OCI-M2 (cell line): ENCODE results near the gene L3MBTL1.

Experiments used
- DNase-seq: peaks from one replicate; lab custom pipeline; 2025; ENCODE audit not compliant: unreplicated experiment; lab: John Stamatoyannopoulos, UW

L3MBTL1 gene

GRCh38 chr20:43507150-43508080 is at the start of gene L3MBTL1:
Gene L3MBTL1, plus strand, starts transcription at chr20:43507697. Its CDS starts 5,807 bp downstream, at chr20:43513504.
- DNase-seq, result no peak

- DNase-seq, result no peak
Observed at GRCh38 chr20:43458422-43458924, 49.0 kb upstream of the L3MBTL1 start.

DNA sequence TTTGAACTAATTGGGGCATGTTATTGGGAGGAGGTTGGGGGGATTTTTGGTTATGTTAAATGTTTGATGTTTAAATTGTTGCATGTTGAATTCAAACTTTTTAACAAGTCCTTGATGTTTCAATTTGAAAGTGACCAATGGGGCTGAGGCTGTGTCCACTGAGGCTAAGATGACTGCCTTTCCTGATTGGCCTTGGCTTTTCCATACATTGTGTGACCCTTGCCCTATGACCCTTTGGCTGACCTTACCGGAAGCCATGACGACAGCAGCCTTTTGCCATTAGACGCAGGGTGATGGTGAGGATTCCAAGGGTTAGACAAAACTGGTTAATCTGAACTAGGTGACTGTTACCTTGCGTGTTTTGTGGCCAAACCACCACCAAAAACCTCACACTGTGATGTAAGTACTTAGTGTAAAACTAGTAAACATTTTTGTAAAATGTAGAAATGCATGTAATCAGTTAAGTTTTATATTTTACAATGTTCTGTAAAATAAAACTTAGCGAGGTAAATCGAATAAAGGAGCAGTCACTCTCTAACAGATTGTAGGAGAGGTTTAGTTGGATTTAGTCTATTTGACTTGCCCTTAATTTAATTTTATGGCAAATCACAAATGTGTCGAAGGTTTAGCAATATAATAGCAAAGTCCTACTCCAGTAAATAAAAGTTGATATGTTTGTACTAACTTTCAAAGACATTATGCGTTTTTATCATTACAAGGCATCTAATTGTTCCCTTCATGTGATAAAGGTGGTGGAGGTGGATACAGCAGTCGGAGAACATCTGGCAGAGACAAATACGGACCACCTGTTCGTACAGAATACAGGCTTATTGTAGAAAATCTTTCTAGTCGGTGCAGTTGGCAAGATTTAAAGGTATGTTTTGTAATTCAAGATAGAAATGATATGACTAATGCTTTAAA is 48.2 kb upstream of the L3MBTL1 start:
- DNase-seq, result no peak

GRCh38 chr20:43460172-43460829 is 47.2 kb upstream of the L3MBTL1 start:
- no peak for DNase-seq

GRCh38 chr20:43460830-43461200 is 46.7 kb upstream of the L3MBTL1 start:
- no peak for DNase-seq

- DNase-seq, result no peak
Observed at GRCh38 chr20:43461894-43462659, 45.4 kb upstream of the L3MBTL1 start.

DNA sequence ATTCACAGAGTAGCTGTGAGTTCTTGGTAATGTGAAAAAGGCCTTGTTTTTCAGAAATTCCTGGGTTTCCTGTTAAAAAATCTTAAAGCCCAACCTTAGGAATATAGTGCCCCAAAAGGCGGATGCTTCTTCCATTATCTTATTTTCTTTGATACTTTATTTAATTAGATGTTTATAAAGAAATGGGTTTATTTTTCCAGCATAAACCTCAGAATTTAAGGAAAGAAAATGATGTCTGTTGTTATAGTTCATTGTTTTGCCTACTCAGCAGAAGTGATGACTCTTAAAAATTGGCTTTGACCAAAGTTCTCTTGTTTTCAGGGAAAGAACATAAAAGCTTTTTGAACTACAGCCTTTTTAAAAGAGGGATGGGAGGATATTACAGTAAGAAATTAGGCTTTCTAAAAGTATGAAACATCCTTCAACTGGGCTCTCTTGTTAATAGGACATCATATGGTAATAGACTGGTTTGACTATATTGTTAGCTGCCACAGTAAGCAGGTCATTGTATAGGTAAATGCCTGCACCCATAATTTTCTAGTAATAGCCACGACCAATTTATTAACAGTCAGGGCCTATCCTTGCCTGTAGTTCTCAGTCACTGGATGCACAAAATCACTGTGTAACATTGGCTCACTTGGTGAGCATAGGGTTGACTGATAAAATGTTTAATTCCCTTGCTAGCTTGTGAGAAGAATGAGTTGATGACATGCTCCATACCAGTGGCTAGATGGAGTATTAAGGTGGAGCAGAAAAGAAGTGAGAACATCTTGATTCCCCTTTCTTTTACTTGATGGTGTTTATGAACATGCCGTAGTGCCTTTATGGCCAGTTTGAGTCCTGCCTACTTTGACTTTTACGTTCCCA is 44.6 kb upstream of the L3MBTL1 start:
- DNase-seq, result no peak

DNA sequence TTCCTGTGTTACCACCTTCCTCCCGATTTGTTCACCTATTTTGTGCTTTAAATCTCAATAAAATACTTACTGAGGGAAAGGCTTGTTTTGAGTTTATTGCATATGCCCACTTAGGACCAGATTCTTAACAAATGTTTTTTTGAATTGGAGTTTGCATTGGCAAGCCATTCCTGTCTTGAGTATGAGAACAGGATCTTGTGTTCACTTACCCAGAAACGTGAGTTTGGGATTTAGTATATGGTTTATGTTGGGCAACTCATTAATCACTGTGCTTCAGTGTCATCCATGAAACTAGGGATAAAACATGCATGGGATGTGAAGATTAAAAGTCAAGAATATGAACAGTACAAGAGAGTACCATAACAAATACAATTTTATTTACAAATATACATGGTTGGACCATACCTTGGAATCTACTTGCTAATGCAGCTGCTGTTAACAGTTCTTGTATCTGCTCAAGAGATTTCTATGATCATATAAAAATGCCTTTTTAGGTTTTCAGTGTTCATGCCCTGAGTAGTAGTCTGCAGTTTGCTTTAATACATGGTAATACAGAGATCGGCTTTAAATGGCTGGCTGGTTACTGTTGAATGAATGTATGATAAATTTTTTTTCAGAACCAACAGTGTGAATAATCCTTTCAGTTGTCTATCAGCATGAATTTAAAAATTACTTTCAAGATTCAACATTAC is 43.8 kb upstream of the L3MBTL1 start:
- no peak for DNase-seq

DNA sequence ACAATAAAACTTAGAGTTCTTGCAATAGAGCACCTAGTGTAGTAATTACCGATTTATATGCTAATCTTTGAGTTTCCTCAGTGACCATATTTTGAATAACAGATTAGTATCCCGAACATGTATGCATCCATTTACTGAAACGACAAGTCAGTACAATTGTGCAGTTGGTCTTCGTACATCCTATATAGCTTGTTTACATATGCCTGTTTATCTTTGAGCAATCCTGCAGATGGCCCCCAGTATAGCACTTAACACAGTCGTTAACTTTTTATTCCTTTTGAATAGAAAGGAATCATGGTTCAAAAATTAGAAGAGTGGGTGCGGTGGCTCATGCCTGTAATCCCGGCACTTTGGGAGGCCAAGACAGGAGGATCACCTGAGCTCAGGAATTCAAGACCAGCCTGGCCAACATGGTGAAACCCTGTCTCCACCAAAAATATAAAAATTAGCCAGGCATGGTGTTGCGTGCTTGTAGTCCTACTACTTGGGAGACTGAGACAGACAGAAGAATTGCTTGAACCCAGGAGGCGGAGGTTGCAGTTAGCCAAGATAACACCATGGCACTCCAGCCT is 43.2 kb upstream of the L3MBTL1 start:
- DNase-seq, result no peak

GRCh38 chr20:43465625-43465943 is 41.9 kb upstream of the L3MBTL1 start:
- no peak for DNase-seq

GRCh38 chr20:43467589-43467988 is 39.9 kb upstream of the L3MBTL1 start:
- DNase-seq, result no peak

DNA sequence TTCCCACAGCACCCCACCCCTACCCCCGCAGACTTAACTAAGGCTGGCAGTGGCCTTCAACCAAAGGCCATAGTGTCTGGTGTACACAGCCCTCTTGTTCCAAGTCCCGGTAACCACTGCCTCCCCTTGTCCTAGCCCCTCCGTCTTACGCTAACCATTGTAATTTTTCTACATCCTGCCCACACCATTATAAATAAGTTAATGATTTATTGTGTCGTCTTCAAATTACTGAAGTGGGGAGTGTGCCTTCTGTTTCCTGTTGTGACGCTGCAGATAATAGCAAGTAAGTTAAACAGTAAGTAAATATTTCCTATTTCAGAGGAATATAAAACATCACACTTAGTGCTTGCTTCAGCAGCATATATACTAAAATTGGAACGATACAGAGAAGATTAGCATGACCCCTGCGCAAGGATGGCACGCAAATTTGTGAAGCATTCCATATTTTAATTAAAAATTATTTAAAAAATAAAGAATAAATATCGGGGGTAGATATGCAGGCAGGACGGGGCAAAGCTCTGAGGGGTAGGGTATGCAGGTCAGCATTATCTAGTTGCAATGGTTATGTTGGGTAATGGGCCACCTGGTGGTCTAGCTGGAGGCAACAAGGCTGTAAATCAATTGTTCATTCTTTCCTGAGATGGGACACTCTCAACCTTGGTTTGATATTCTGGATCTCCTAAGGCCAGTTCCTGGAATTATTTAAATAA is 34.7 kb upstream of the L3MBTL1 start:
- DNase-seq, result no peak

- DNase-seq, result no peak
Observed at GRCh38 chr20:43473381-43473704, 34.2 kb upstream of the L3MBTL1 start.

GRCh38 chr20:43477193-43477592 is 30.3 kb upstream of the L3MBTL1 start:
- DNase-seq, result no peak

- DNase-seq, result no peak
Observed at GRCh38 chr20:43477619-43478018, 29.9 kb upstream of the L3MBTL1 start.

- DNase-seq, result no peak
Observed at GRCh38 chr20:43490038-43490437, 17.5 kb upstream of the L3MBTL1 start.

GRCh38 chr20:43492101-43492500 is 15.4 kb upstream of the L3MBTL1 start:
- DNase-seq, result no peak

DNA sequence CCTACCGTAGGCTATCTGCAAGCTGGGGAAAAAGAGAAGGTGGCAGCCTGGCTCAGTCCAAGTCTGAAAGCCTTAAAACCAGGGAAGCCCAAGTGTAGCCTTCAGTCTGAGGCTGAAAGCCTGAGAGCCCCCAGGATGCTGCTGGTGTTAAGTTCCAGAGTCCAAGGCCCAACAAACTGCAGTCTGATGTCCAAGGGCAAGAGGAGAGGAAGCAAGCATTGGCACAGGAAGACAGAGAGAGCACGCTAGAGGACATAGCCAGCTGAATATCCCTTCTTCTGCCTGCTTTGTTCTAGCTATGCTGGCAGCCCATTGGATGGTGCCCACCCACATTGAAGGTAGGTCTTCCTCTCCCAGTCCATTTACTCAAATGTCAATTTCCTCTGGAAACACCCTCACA is 12.1 kb upstream of the L3MBTL1 start:
- no peak for DNase-seq
